OCI-LY1 (cell line): ENCODE data around the gene RASAL2.

Experiments used
- H2AFZ ChIP-seq: fragments of 200-600 bp; sonication (generic), shearing (Covaris generic); 2 replicates; pipeline ENCODE4 v1.6.0; 2014; ENCODE audit warnings: antibody characterized with exemption, mild to moderate bottlenecking, low read length
- H3F3A ChIP-seq: fragments of 200-600 bp; sonication (generic), shearing (Covaris generic); 2 replicates; pipeline ENCODE4 v1.6.0; 2014; ENCODE audit warnings: mild to moderate bottlenecking, antibody characterized with exemption, low read length, moderate library complexity; ENCODE audit not compliant: insufficient read depth
- H3K27ac ChIP-seq: fragments of 200-600 bp; sonication (generic); 2 replicates; pipeline ENCODE4 v1.5.1; 2014; ENCODE audit warnings: low read length, mixed run types, mild to moderate bottlenecking, low read depth; ENCODE audit not compliant: poor library complexity, severe bottlenecking
- H3K27me3 ChIP-seq: fragments of 200-600 bp; sonication (generic); 2 replicates; pipeline ENCODE4 v1.6.0; 2014; ENCODE audit warnings: antibody characterized with exemption, mild to moderate bottlenecking, low read length, moderate library complexity; ENCODE audit not compliant: insufficient read depth
- H3K36me3 ChIP-seq: fragments of 200-600 bp; sonication (generic); 2 replicates; pipeline ENCODE4 v1.6.1; 2014; ENCODE audit warnings: mild to moderate bottlenecking, antibody characterized with exemption, low read length, moderate library complexity, mixed read lengths; ENCODE audit not compliant: insufficient read depth
- H3K4me1 ChIP-seq: fragments of 200-600 bp; sonication (generic); 2 replicates; pipeline ENCODE4 v1.5.1; 2014; ENCODE audit warnings: mild to moderate bottlenecking, low read length, moderate library complexity; ENCODE audit not compliant: insufficient read depth, severe bottlenecking
- H3K4me2 ChIP-seq: fragments of 200-600 bp; sonication (generic), shearing (Covaris generic); 2 replicates; pipeline ENCODE4 v1.6.1; 2014; ENCODE audit warnings: low read length
- H3K4me3 ChIP-seq: fragments of 200-600 bp; sonication (generic); 2 replicates; pipeline ENCODE4 v1.5.1; 2014; ENCODE audit warnings: low read length, low read depth, mild to moderate bottlenecking, mixed read lengths; ENCODE audit not compliant: poor library complexity, severe bottlenecking
- H3K79me2 ChIP-seq: fragments of 200-600 bp; shearing (Covaris generic); 2 replicates; pipeline ENCODE4 v1.6.1; 2016; ENCODE audit warnings: mixed run types, low read length, mixed read lengths; ENCODE audit not compliant: insufficient read depth
- H3K9ac ChIP-seq: fragments of 200-600 bp; sonication (generic), shearing (Covaris generic); 2 replicates; pipeline ENCODE4 v1.6.1; 2014; ENCODE audit warnings: mild to moderate bottlenecking, low read length, mixed read lengths
- H3K9me2 ChIP-seq: fragments of 200-600 bp; sonication (generic), shearing (Covaris generic); 2 replicates; pipeline ENCODE4 v1.6.1; 2014; ENCODE audit warnings: low read depth, mild to moderate bottlenecking, low read length, mixed read lengths
- H3K9me3 ChIP-seq: fragments of 200-600 bp; shearing (Covaris generic); 2 replicates; pipeline ENCODE4 v1.6.1; 2014; ENCODE audit warnings: low read length, mixed read lengths
- H4K20me1 ChIP-seq: fragments of 200-600 bp; sonication (generic), shearing (Covaris generic); 2 replicates; pipeline ENCODE4 v1.6.0; 2016; ENCODE audit warnings: mild to moderate bottlenecking, low read length; ENCODE audit not compliant: insufficient read depth
- EZH2 ChIP-seq: fragments of 200-600 bp; sonication (generic), shearing (Covaris generic); IDR thresholded peaks from 2 replicates; pipeline ENCODE4 v1.8.0; 2017; ENCODE audit warnings: borderline replicate concordance, mixed run types, mild to moderate bottlenecking, antibody characterized with exemption, low read length, moderate library complexity, mixed read lengths
- TF ChIP-seq, protein P1 (sequence below): fragments of 200-600 bp; sonication (generic), shearing (Covaris generic); IDR thresholded peaks from 2 replicates; pipeline ENCODE4 v1.5.1; 2017; ENCODE audit warnings: mild to moderate bottlenecking, antibody characterized with exemption, low read length, moderate library complexity, mixed read lengths

Gene RASAL2

DNA sequence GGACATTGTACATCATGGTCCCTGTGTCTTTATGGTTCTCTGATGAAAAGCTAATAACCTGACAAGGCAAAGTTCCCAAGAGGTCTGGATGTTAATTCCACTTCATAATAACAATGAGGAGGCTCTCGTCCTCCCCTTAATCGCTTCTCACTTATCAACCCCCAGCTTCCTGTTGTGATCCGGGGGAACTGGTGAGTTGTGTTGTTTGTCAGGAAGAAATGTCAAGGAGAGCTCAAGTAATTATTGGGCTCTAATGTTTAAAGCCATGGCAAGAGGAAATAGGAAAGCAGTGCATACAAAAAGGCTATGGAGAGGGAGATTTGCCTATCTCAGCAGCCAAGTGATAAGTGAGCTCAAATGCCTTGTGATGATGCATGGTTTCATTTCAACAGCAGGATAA, 42.8 kb upstream of the RASAL2 start:
- H3K4me1 ChIP-seq = no peaks in the 10 kb centered on the region
- H3K9me3 ChIP-seq = no peaks in the 10 kb centered on the region
- H3K4me3 ChIP-seq = no peak overlapping the region
- H3K27me3 ChIP-seq = no peaks in the 10 kb centered on the region
- no peaks in the 10 kb centered on the region for H3K36me3 ChIP-seq
- no peak for TF ChIP-seq EZH2
- TF ChIP-seq, protein P1, sequence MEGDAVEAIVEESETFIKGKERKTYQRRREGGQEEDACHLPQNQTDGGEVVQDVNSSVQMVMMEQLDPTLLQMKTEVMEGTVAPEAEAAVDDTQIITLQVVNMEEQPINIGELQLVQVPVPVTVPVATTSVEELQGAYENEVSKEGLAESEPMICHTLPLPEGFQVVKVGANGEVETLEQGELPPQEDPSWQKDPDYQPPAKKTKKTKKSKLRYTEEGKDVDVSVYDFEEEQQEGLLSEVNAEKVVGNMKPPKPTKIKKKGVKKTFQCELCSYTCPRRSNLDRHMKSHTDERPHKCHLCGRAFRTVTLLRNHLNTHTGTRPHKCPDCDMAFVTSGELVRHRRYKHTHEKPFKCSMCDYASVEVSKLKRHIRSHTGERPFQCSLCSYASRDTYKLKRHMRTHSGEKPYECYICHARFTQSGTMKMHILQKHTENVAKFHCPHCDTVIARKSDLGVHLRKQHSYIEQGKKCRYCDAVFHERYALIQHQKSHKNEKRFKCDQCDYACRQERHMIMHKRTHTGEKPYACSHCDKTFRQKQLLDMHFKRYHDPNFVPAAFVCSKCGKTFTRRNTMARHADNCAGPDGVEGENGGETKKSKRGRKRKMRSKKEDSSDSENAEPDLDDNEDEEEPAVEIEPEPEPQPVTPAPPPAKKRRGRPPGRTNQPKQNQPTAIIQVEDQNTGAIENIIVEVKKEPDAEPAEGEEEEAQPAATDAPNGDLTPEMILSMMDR = no peak
- no peaks in the 10 kb centered on the region for H4K20me1 ChIP-seq
- no peak overlapping the region for H3K9ac ChIP-seq
- no peak overlapping the region for H3K27ac ChIP-seq
- no peak overlapping the region for H2AFZ ChIP-seq
- no peaks in the 10 kb centered on the region for H3K9me2 ChIP-seq
- H3F3A ChIP-seq = no peaks in the 10 kb centered on the region
- H3K4me2 ChIP-seq = no peak overlapping the region
- H3K79me2 ChIP-seq = no peaks in the 10 kb centered on the region

DNA sequence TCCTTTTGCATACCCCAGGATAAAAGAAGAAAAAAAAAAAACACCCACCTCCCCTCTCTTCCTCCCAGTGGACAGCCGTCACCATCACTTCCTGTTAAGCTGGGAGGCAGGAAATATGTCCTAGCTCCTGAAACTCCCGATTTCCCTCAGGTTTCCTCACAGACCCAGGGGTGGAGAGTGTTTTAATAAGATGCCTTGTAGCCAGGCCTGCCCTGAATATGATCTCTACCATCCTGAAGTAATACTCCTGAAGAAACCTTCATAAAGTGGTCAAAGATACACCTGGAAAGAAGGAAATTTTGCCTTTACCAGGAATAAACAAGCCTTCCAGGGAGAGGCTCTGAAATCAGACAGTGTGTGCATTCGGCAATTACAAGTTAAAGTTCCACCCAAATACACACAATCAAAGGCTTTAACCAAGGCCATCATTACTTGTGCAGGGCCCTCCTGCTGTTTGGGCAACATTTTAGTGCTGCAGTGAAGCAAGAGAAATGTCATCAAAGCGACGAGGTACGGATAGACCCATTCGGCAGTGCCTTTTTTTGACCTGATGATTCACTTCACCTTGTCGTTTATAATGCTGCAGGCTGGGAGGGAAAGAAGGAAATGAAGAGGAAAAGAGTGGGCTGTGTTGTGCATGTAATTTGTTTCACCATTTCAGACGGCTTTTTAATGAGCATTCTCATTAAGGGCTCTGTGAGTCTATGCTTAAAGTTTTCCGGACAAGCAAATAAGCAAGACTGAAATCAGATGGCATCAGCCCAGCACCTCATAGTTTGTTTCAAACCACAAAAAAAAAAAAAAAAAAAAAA, 41.0 kb upstream of the RASAL2 start:
- Histone ChIP-seq H3K9me2 (no peaks in the 10 kb centered on the region), H3F3A (no peaks in the 10 kb centered on the region), H3K4me1 (no peaks in the 10 kb centered on the region), H3K27ac (no peak overlapping the region), H3K9me3 (no peaks in the 10 kb centered on the region), H3K4me3 (no peak overlapping the region), H3K9ac (no peak overlapping the region), H2AFZ (no peak overlapping the region), H3K4me2 (no peak overlapping the region), H3K79me2 (no peaks in the 10 kb centered on the region), H3K27me3 (no peaks in the 10 kb centered on the region), H3K36me3 (no peaks in the 10 kb centered on the region), H4K20me1 (no peaks in the 10 kb centered on the region)
- TF ChIP-seq, protein P1 = no peak
- TF ChIP-seq EZH2 = no peak

DNA sequence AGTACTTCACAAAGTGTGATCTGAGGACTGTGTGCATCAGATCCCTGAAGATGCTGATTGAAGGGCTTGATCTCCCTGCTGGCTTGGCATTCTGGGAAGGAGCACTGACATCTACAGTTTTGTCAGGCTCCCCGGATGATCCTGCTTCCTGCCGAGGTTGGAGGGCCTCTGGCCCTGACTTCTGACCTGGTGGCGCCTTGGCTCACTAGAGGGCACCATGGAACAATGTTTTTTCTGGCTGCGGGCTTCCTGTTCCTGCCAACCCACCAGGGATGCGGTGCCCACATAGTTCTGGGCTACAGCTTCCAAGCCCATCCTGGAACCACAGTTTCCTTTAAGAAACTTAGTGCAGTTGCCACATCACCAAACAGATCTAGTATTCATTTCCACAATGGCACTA, 38.8 kb upstream of the RASAL2 start:
- no peaks in the 10 kb centered on the region for H3K27me3 ChIP-seq
- H3K79me2 ChIP-seq = no peaks in the 10 kb centered on the region
- H3K4me1 ChIP-seq = no peaks in the 10 kb centered on the region
- no peaks in the 10 kb centered on the region for H3K9me2 ChIP-seq
- H3K4me2 ChIP-seq = no peak overlapping the region
- H3K9ac ChIP-seq = no peak overlapping the region
- H3F3A ChIP-seq = no peaks in the 10 kb centered on the region
- H3K36me3 ChIP-seq = no peaks in the 10 kb centered on the region
- no peak overlapping the region for H2AFZ ChIP-seq
- TF ChIP-seq, protein P1 = peak; percentile 44
- no peak for TF ChIP-seq EZH2
- H4K20me1 ChIP-seq = no peaks in the 10 kb centered on the region
- H3K4me3 ChIP-seq = no peak overlapping the region
- H3K9me3 ChIP-seq = no peaks in the 10 kb centered on the region
- H3K27ac ChIP-seq = no peak overlapping the region
